ENCODE measurements around the gene NUP205. TPM values are rescaled to one million over a fixed set of nuclear protein-coding genes. Genes with fewer than 3 reads are reported as not detected.
"Not testable (repeated sequence)": the region's sequence is repeated elsewhere in the genome, so short reads cannot be mapped to it uniquely, and the experiment has no call there.

Gene NUP205
- total RNA-seq, 1 donor from 2014 or later = 45.0 TPM

GRCh38 chr7:135685306-135686084 is 127.8 kb downstream of the NUP205 start:
- Histone ChIP-seq H3K27me3 (ENCODE audit: control insufficient read depth, insufficient read depth, low read length) (no peaks in the 10 kb centered on the region), H3K36me3 (ENCODE audit: control insufficient read depth, insufficient read depth, low read length) (peaks cover 1% of the 10 kb centered on the region), H3K4me3 (ENCODE audit: low read depth, low read length) (no peak overlapping the region)
- TF ChIP-seq, protein P1, sequence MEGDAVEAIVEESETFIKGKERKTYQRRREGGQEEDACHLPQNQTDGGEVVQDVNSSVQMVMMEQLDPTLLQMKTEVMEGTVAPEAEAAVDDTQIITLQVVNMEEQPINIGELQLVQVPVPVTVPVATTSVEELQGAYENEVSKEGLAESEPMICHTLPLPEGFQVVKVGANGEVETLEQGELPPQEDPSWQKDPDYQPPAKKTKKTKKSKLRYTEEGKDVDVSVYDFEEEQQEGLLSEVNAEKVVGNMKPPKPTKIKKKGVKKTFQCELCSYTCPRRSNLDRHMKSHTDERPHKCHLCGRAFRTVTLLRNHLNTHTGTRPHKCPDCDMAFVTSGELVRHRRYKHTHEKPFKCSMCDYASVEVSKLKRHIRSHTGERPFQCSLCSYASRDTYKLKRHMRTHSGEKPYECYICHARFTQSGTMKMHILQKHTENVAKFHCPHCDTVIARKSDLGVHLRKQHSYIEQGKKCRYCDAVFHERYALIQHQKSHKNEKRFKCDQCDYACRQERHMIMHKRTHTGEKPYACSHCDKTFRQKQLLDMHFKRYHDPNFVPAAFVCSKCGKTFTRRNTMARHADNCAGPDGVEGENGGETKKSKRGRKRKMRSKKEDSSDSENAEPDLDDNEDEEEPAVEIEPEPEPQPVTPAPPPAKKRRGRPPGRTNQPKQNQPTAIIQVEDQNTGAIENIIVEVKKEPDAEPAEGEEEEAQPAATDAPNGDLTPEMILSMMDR (IDR thresholded peaks at IDR 0.05; ENCODE audit: insufficient read depth, low read length, severe bottlenecking) = no peak
- no peak for DNase-seq (ENCODE audit: low read depth)
- FAIRE-seq = no peak

GRCh38 chr7:135687466-135687865 is 129.7 kb downstream of the NUP205 start:
- DNase-seq (ENCODE audit: low read depth) (no peak), FAIRE-seq (no peak)
- Histone ChIP-seq H3K27me3 (ENCODE audit: control insufficient read depth, insufficient read depth, low read length) (no peaks in the 10 kb centered on the region), H3K4me3 (ENCODE audit: low read depth, low read length) (no peak overlapping the region), H3K36me3 (ENCODE audit: control insufficient read depth, insufficient read depth, low read length) (peaks cover 4% of the 10 kb centered on the region)
- TF ChIP-seq, protein P1 (IDR thresholded peaks at IDR 0.05; ENCODE audit: insufficient read depth, low read length, severe bottlenecking) = no peak

DNA sequence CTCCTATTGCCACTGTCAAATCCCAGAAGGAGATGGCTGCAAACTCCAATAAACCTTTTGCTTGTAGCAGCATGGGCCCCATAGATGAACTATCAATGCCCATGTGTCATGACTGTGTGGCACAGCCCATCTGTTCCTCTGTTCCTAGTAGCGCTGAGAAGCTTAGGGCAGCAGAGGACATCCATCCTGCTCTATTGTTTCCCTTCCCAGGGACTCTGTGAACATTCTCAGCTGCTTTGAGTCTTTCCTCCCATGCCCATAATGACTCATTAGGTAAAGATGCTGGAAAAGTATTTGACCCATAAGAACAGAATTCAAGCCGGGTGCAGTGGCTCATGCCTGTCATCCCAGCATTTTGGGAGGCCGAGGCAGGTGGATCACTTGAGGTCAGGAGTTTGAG is 132.8 kb downstream of the NUP205 start:
- TF ChIP-seq, protein P1 (IDR thresholded peaks at IDR 0.05; ENCODE audit: insufficient read depth, low read length, severe bottlenecking) = no peak
- DNase-seq (ENCODE audit: low read depth) (no peak), FAIRE-seq (no peak)
- H3K27me3 ChIP-seq (ENCODE audit: control insufficient read depth, insufficient read depth, low read length) = no peaks in the 10 kb centered on the region
- H3K36me3 ChIP-seq (ENCODE audit: control insufficient read depth, insufficient read depth, low read length) = peaks cover 2% of the 10 kb centered on the region
- H3K4me3 ChIP-seq (ENCODE audit: low read depth, low read length) = no peak overlapping the region

GRCh38 chr7:135692055-135692454 is 134.3 kb downstream of the NUP205 start:
- no peak for FAIRE-seq

DNA sequence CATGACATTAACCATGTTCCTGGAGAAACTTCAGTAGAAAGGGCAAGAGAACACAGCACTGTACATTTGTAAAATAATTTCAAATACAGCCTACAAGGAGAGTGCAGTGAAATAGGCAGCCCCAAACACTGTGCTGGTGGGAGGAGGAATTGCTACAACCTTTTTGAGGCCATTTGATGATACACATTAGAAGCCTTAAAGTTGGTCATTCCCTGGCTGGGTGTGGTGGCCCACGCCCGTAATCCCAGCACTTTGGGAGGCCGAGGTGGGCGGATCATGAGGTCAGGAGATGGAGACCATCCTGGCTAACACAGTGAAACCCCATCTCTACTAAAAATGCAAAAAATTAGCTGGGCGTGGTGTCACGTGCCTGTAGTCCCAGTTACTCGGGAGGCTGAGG is 134.9 kb downstream of the NUP205 start:
- H3K4me3 ChIP-seq (ENCODE audit: low read depth, low read length); H3K36me3 ChIP-seq (ENCODE audit: control insufficient read depth, insufficient read depth, low read length); H3K27me3 ChIP-seq (ENCODE audit: control insufficient read depth, insufficient read depth, low read length); DNase-seq (ENCODE audit: low read depth); FAIRE-seq: not testable (repeated sequence)

More at GRCh38 chr7:135692055-135692454, 134.3 kb downstream of the NUP205 start:
- Histone ChIP-seq H3K4me3 (ENCODE audit: low read depth, low read length) (no peak overlapping the region), H3K36me3 (ENCODE audit: control insufficient read depth, insufficient read depth, low read length) (peaks cover 2% of the 10 kb centered on the region), H3K27me3 (ENCODE audit: control insufficient read depth, insufficient read depth, low read length) (no peaks in the 10 kb centered on the region)
- no peak for DNase-seq (ENCODE audit: low read depth)
- TF ChIP-seq, protein P1 (IDR thresholded peaks at IDR 0.05; ENCODE audit: insufficient read depth, low read length, severe bottlenecking) = no peak

GRCh38 chr7:135693558-135693957 is 135.8 kb downstream of the NUP205 start:
- Histone ChIP-seq H3K36me3 (ENCODE audit: control insufficient read depth, insufficient read depth, low read length) (peaks cover 2% of the 10 kb centered on the region), H3K27me3 (ENCODE audit: control insufficient read depth, insufficient read depth, low read length) (no peaks in the 10 kb centered on the region), H3K4me3 (ENCODE audit: low read depth, low read length) (no peak overlapping the region)
- DNase-seq (ENCODE audit: low read depth) = no peak
- no peak for FAIRE-seq
- TF ChIP-seq, protein P1 (IDR thresholded peaks at IDR 0.05; ENCODE audit: insufficient read depth, low read length, severe bottlenecking) = no peak

Measured in bronchial epithelial cell (primary cell).